Measurements from ENCODE around the gene PAN3. TPM values are rescaled to one million over a fixed set of nuclear protein-coding genes. Genes with fewer than 3 reads are reported as not detected.

Gene PAN3
- total and polyA plus RNA-seq, 2 of the 8 experiments (the other 6 are each of a cell fraction or from before 2014, with no cell fraction given): 12.7 to 39.3 TPM

GRCh38 chr13:28145049-28145448 lies 6.7 kb downstream of the PAN3 start:
- H3K79me2 ChIP-seq (ENCODE audit: control insufficient read depth in 1 of 2, insufficient read depth in 2 of 2, low read length in 2 of 2): peaks cover 53 to 100% of the 10 kb centered on the region in 2 experiments
- CTCF ChIA-PET (ENCODE audit: partially characterized antibody): interaction anchor here (1.3 kb wide), 1 partner anchor 9 kb away, joined by 4 read pairs; no protein-coding TSS in a partner anchor
- whole genome bisulfite sequencing, 2 experiments (ENCODE audit: extremely low coverage in 1 of 2, insufficient coverage in 1 of 2, insufficient read length in 1 of 2, insufficient replicate concordance in 2 of 2, low coverage in 1 of 2, low lambda C conversion rate in 2 of 2, missing lambda C conversion rate in 1 of 2): 89% methylated on average over 6 of the region's 6 CpGs; no CpG with 5 or more reads in 1 of the 2 experiments
- TF ChIP-seq BCL11A (IDR thresholded peaks at IDR 0.05; ENCODE audit: low read depth in 2 of 2, low read length in 2 of 2) (no peak), TCF12 (IDR thresholded peaks at IDR 0.05; ENCODE audit: low read depth, low read length) (no peak), RXRA (IDR thresholded peaks at IDR 0.05; ENCODE audit: insufficient read depth, low read depth, low read length) (no peak), RNF2 (IDR thresholded peaks at IDR 0.05; ENCODE audit: borderline replicate concordance, low read depth, low read length, missing control alignments, poor library complexity, severe bottlenecking) (no peak), KDM1A (IDR thresholded peaks at IDR 0.05; ENCODE audit: borderline replicate concordance, low read length) (no peak), CEBPB (IDR thresholded peaks at IDR 0.05; ENCODE audit: low read depth, low read length) (no peak), GTF2F1 (IDR thresholded peaks at IDR 0.05; ENCODE audit: borderline replicate concordance, low read depth, low read length) (no peak), ATF3 (IDR thresholded peaks at IDR 0.05; ENCODE audit: insufficient read depth, low read depth, low read length) (no peak), BRCA1 (IDR thresholded peaks at IDR 0.05; ENCODE audit: low read depth, low read length) (no peak), CBX5 (IDR thresholded peaks at IDR 0.05; ENCODE audit: low read depth, low read length) (no peak), USF2 (IDR thresholded peaks at IDR 0.05; ENCODE audit: low read length) (no peak), EGR1 (IDR thresholded peaks at IDR 0.05; ENCODE audit: borderline replicate concordance, low read depth, low read length) (no peak)

More at GRCh38 chr13:28145049-28145448, 6.7 kb downstream of the PAN3 start:
- H3K36me3 ChIP-seq (ENCODE audit: control insufficient read depth in 2 of 4, insufficient read depth in 4 of 4, low read length in 3 of 4): peaks cover 0 to 6% (median 0%) of the 10 kb centered on the region in 4 experiments; a peak in 1 of 8 replicates
- no peak overlapping the region for H2BK120ac ChIP-seq (replicated peaks; ENCODE audit: low read depth, low read length)
- no peak overlapping the region for H2BK5ac ChIP-seq (ENCODE audit: low read depth, low read length)
- H3K14ac ChIP-seq (ENCODE audit: insufficient read length): no peak overlapping the region
- no peaks in the 10 kb centered on the region for H3K9me3 ChIP-seq (ENCODE audit: insufficient read depth in 2 of 2, low read depth in 1 of 2, low read length in 1 of 2)
- no peak overlapping the region for H2AK5ac ChIP-seq (ENCODE audit: low read depth, low read length)
- no peak overlapping the region for H3K23ac ChIP-seq (ENCODE audit: insufficient read length)
- H3K18ac ChIP-seq (ENCODE audit: extremely low read depth, low read length): no peak overlapping the region
- H4K91ac ChIP-seq (replicated peaks; ENCODE audit: insufficient read length, low read length): no peak overlapping the region
- no peak overlapping the region for H3K9ac ChIP-seq (replicated peaks in 1 of 4; ENCODE audit: extremely low read depth in 1 of 4, low read depth in 3 of 4, low read length in 3 of 4)
- H4K5ac ChIP-seq (ENCODE audit: insufficient read length, low read depth, low read length): no peak overlapping the region
- POLR2A ChIA-PET (ENCODE audit: partially characterized antibody): interaction anchor here (0.8 kb wide), 1 partner anchor 16 kb away, joined by 3 read pairs; no protein-coding TSS in a partner anchor
- no peak for DNase-seq (ENCODE audit: low read depth in 1 of 2, low spot score in 2 of 2)
- no peak overlapping the region for H2AFZ ChIP-seq (ENCODE audit: low read length)
- H2BK20ac ChIP-seq (ENCODE audit: low read length): no peak overlapping the region
- H3K79me1 ChIP-seq (ENCODE audit: low read depth, low read length): no peaks in the 10 kb centered on the region; the same call in 1 of the 2 replicates
- H3K4ac ChIP-seq (replicated peaks; ENCODE audit: insufficient read length, low read depth, low read length): no peak overlapping the region
- H3K4me3 ChIP-seq (ENCODE audit: extremely low read depth in 1 of 4, insufficient read depth in 2 of 4, low read depth in 3 of 4, low read length in 4 of 4): no peak overlapping the region
- peaks cover 0 to 13% (median 3%) of the 10 kb centered on the region in 4 experiments; a peak in 4 of 7 replicates for H3K4me1 ChIP-seq (replicated peaks in 1 of 4; ENCODE audit: control insufficient read depth in 3 of 4, insufficient read depth in 4 of 4, low read length in 3 of 4)
- FAIRE-seq: no peak
- no peak overlapping the region for H3K56ac ChIP-seq (replicated peaks; ENCODE audit: insufficient read length, low read depth, low read length)
- H3K27ac ChIP-seq (ENCODE audit: low read depth, low read length): no peak overlapping the region
- H4K20me1 ChIP-seq (replicated peaks in 1 of 2; ENCODE audit: control insufficient read depth in 1 of 2, insufficient read depth in 2 of 2, low read length in 2 of 2): peaks cover 1 to 10% of the 10 kb centered on the region in 2 experiments
- H2BK15ac ChIP-seq (ENCODE audit: low read length): no peak overlapping the region
- H2BK12ac ChIP-seq (ENCODE audit: low read depth, low read length): no peak overlapping the region
- H3K23me2 ChIP-seq (ENCODE audit: low read depth, low read length): peaks cover under 1% of the 10 kb centered on the region; the same call in 1 of the 2 replicates
- no peaks in the 10 kb centered on the region for H3K27me3 ChIP-seq (replicated peaks in 1 of 4; ENCODE audit: control insufficient read depth in 3 of 4, extremely low read depth in 1 of 4, insufficient read depth in 3 of 4, low read length in 3 of 4)
- no peak overlapping the region for H3K4me2 ChIP-seq (ENCODE audit: insufficient read depth in 1 of 2, low read depth in 2 of 2, low read length in 2 of 2)
- no peak overlapping the region for H4K8ac ChIP-seq (ENCODE audit: extremely low read depth, insufficient read depth, low read length)
